Fibroblast of skin of left quadriceps (primary cell): ENCODE results near the gene CYLC1.

Experiments used
- DNase-seq, 2 experiments: peaks; one replicate each; pipeline ENCODE4 v3.0.0-alpha.2; 2013; ENCODE audit warnings: low read depth in 2 of 2

The CYLC1 gene, protein sequence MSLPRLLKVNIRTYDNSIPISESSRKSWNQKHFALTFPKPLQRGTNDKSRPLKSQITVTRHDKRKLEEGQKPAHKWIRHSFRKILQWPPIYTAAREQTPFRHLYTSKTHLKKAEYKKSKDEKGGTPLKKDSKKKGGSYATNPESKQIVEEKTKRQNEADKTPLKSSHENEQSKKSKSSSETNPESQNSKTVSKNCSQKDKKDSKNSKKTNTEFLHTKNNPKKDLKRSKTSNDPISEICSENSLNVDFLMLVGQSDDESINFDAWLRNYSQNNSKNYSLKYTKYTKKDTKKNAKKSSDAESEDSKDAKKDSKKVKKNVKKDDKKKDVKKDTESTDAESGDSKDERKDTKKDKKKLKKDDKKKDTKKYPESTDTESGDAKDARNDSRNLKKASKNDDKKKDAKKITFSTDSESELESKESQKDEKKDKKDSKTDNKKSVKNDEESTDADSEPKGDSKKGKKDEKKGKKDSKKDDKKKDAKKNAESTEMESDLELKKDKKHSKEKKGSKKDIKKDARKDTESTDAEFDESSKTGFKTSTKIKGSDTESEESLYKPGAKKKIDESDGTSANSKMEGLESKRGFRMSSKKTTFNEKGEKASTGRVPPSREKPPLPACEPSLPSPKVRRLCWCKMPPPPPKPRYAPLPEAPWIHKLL

DNA sequence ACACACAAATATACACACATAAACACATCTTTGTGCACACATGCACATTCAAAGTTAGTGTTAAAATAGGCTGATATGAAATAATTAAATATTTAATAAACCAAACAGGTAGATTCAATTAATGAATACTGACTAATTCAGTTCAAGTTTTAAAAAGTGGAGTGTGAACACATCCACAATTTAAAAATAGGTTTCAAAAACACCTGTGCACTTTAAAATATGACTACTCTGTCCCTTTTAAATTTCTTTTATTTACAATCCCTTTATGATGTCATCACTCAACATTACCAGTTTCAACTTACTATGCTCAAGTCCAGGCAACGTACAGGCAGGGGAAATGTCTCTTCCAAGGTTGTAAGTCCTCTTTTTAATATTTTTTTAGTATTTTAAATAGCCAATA lies at the start of gene CYLC1:
CYLC1 (plus strand) TSS at position 301 of the 400 bp plus-strand sequence; CDS start at position 338, 37 bp downstream.
- DNase-seq: no peak

DNA sequence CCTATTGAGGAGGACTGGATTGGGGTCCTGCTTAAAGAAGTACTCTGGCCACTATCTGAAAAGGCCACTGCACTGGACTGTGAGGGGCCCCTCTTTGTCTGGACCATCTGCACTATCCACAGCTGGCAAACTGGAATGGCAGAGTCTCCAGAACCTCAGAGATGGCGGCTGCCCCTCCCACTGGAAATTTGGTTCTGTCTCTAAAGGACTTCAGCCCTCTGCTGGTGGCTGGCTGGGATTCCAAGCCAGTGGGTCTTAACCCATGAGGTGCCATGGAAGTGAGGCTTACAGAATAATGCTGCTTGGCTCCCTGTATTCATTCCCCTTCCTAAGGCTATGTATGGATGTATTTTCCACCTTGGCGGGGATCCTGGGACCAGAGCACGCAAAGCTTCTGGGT lies 41.6 kb upstream of the CYLC1 start:
- DNase-seq: no peak

DNA sequence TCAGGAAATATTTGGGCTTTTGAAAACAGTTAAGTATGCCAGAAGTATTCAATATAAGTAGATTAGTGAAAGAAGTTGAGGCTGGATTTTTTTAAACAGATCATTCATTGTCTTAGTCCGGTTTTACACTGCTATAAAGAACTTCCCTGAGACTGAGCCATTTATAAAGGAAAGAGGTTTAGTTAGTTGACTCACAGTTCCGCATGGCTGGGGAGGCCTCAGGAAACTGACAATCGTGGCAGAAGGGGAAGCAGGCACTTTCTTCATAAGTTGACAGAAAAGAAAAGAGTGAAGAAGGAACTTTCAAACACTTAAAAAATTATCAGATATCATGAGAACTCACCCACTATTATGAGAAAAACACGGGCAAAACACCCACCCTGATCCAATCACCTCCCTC lies 31.1 kb upstream of the CYLC1 start:
- no peak for DNase-seq

DNA sequence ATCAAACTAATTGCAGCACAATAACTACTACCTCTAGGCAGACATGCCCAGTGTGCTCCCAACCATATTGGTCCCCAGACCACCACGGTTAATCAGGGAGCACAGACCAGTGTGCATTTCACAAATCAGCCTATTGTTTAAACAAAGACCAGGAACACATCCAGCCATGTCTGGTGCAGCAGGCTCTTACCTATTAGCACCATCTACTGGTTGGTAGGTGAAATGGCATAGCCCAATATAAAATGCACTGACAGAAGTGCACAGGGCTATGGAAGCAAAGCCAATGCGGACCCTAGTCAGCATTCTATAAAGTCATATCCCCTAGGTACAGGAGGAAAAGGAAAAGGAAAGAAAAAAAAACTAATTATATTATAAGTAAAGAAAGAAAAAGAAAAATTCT lies 15.5 kb upstream of the CYLC1 start:
- no peak for DNase-seq

DNA sequence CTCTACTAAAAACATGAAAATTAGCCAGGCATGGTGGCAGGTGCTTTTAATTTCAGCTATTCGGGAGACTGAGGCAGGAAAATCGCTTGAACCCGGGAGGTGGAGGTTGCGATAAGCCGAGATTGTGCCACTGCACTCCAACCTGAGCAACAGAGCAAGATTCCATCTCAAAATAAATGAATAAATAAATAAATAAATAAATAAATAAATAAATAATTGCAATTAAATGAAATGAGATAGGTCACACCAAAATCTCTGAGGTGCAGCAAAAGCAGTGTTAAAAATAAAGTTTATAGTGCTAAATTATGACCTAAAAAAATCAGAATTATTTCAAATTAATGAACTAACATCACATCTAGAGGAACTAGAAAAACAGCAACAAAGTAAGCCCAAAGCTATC lies 13.6 kb upstream of the CYLC1 start:
- DNase-seq: no peak

DNA sequence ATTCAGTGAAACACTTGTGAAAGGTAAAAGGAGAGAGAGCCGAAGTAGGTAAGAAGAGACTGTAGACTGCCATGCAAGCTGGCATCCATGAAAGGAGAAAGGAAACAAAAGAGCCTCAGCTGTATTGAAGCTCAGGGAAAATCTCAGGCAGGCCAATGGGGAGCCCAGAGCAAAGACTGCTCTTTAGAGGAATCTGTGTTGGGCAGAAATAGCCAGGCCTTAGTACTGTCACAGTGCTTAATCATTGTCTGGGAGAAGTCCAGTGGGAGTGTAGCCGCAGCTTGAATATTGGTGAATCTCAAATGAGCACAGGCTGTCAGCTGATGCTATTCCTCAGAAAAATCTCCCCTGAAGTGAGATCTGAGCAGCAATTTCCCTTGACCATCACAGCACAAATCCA lies 27.6 kb downstream of the CYLC1 start:
- no peak for DNase-seq

DNA sequence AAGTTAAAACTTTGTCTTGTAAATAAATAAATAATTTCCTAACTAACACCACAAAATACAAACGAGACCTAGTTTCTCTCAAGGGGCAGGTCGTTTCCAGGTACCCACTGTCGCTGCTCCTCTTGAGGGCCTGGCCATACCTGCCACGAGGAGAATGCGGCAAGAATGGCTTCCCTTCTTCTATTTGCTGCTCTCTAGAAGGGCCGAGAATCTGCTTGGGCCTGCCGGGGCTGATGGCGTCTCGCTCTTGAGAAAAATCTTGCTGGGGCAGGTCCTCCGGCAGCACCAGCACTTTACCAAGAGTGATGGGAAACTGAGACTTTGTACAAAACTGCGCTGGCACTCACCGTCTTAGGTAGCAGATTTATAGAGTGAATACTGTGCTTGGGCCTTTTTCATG lies 31.5 kb downstream of the CYLC1 start:
- no peak for DNase-seq

DNA sequence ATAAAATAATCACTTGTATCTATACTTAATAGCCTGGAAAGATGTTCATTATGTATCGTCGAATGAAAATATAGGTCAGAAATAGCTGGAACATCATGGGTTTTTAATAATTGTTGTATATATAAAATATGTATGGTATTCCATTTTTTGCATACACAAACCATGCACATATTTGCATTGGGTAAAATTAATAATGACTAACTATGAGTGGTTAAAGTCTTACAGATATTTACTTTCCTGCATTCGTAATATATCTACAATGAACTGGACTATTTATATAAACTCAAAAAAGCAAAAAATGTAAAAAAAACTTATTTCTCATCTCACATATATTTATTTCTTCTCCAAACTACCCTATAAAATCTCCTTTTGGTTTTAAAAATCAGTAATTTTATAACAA lies 46.0 kb downstream of the CYLC1 start:
- no peak for DNase-seq

DNA sequence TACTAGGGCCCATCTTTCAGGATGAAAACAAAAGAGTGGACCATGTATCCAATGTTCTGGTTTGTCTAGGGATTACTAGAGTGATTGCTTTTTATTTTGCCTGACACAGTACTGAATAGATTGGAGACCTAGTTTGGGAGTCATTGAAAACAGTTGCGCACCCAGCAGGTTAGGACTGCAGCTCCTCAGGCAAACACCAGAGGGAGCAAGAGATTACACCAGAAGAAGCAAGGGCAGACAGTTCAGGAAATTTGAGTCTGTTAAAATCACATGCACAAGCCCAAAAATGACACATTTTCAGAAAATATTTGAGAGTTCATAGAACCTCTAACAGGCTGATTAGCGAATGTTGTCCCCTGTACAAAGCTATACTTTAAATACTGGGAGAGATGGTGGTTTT lies 55.6 kb downstream of the CYLC1 start:
- DNase-seq: no peak

DNA sequence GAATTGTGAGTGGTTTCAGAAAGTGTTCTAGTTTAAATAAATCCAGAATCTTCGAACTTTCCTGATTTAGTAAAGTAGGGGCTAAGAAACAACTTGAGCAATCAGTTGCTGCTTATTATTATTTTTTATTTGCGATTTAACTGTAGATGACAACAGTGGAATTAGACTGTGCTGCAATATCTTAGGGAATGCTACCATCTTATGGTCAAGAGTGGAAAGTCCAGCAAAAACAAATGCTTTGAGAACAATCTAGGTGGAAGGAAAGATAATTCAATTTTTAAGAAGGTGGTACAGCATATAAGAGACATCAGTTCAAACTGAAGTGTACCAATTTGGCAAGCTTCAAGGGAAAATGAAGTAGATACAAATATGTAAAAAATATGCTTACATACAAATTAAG lies 73.3 kb downstream of the CYLC1 start:
- DNase-seq: no peak
